ENCODE results near the gene UNC45A. TPM values are rescaled to one million over a fixed set of nuclear protein-coding genes. Genes with fewer than 3 reads are reported as not detected.
"Not testable (repeated sequence)": the region's sequence is repeated elsewhere in the genome, so short reads cannot be mapped to it uniquely, and the experiment has no call there.

Gene UNC45A
- 70.6 and 77.6 TPM in 2 replicates for total RNA-seq

DNA sequence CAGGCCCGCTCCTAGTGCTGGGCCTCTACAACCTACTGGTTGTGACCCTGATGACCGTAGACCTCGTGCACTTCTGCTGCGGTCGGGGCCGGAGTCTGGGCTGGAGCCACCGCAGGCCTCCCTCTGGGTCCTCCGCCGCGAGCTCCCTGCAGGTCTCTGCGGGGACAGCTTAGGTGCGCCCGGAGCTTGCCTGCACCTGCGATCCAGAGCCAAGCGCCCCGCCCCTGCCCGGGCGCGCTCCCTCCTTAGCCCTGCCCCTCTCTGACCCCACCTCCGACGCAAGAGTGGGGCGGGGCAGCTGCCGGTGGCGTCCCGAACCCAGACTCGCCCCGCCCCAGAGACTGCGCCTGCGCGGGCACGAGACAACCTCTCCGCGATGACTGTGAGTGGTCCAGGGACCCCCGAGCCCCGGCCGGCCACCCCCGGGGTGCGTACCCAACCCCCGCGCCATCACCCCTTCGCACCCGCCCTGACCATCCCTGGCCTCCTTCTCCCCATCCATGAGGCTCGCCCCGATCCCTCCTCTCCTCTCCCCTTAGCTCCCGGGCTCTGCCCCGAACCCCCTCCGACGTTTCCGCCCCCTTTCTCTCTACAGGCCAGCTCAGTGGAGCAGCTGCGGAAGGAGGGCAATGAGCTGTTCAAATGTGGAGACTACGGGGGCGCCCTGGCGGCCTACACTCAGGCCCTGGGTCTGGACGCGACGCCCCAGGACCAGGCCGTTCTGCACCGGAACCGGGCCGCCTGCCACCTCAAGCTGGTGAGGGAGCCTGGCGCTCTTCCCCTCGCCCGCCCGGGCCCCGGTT is at the start of gene UNC45A:
TSS of gene UNC45A (plus strand) at position 337 of the 803 bp plus-strand sequence. CDS start at position 377, 40 bp downstream.
- intact Hi-C loops (cut with micrococcal nuclease): loop anchor here (1.0 to 10.0 kb wide), 18 partner anchors 19 to 1970 kb away; partner anchors contain the start of genes AP3S2, BLM, CHD2 and GDPGP1

GRCh38 chr15:90885432-90886290 is 49.4 kb upstream of the UNC45A start:
- intact Hi-C loops (cut with micrococcal nuclease): loop anchor here (1.0 to 5.0 kb wide), 5 partner anchors 10 to 565 kb away; partner anchors contain the start of gene BLM

- intact Hi-C loops (cut with micrococcal nuclease): loop anchor here (1.0 to 5.0 kb wide), 5 partner anchors 11 to 566 kb away; partner anchors contain the start of gene BLM
These were observed 48.8 kb upstream of the UNC45A start for GRCh38 chr15:90886291-90886614.

DNA sequence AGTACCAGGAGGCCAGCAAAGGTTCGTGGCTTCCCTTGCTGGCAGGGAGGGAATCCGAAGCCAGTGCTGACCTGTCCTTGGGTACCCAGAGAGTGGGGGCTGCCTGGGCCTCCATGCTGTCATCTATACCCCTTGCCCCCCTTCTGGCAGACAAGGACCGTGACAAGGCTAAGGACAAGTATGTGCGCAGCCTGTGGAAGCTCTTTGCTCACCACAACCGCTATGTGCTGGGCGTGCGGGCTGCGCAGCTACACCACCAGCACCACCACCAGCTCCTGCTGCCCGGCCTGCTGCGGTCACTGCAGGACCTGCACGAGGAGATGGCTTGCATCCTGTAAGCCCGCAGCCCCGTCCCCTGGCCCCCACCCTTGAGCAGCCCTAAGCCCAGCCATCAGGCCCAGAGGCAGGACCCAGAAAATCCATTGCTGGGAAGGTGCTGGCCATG is 48.0 kb upstream of the UNC45A start:
- intact Hi-C loops (cut with micrococcal nuclease): loop anchor here (5.0 kb wide), 1 partner anchor 405 kb away; no protein-coding TSS in a partner anchor

- intact Hi-C loops (cut with micrococcal nuclease): loop anchor here (5.0 kb wide), 1 partner anchor 407 kb away; no protein-coding TSS in a partner anchor
These were observed 45.8 kb upstream of the UNC45A start for GRCh38 chr15:90889313-90889730.

- intact Hi-C loops (cut with micrococcal nuclease): loop anchor here (5.0 kb wide), 1 partner anchor 408 kb away; no protein-coding TSS in a partner anchor
These were observed 45.2 kb upstream of the UNC45A start for GRCh38 chr15:90889736-90890456.

- intact Hi-C loops (cut with micrococcal nuclease): no loop called here
These were observed 44.2 kb upstream of the UNC45A start for GRCh38 chr15:90890839-90891238.

DNA sequence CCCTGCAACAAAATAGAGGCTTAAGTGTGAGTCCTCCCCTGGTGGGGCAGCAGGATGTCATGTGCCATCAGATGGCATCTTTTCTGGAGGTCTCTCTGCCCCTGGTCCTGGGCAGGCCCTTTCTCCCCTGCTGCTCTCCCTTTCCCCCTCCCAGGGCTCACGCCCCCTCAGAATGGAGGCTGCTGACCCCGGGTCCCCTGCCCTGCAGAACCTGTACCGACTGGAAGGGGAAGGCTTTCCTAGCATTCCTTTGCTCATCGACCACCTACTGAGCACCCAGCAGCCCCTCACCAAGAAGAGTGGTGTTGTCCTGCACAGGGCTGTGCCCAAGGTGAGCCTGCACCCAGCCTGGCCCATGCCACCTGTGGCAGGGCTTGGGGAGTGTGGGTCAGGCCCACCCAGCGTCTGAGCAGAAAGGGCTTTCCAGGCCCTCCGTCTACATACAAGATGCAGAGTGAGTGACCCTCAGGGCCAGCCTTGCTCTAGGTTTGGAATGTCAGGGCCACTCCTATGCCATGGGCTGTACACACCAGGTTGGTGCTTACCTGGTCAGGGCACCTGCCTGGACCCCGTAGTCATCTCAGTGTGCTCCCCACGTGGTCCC is 43.6 kb upstream of the UNC45A start:
- intact Hi-C loops (cut with micrococcal nuclease): no loop called here

- intact Hi-C loops (cut with micrococcal nuclease): no loop called here
These were observed 43.1 kb upstream of the UNC45A start for GRCh38 chr15:90892023-90892422.

DNA sequence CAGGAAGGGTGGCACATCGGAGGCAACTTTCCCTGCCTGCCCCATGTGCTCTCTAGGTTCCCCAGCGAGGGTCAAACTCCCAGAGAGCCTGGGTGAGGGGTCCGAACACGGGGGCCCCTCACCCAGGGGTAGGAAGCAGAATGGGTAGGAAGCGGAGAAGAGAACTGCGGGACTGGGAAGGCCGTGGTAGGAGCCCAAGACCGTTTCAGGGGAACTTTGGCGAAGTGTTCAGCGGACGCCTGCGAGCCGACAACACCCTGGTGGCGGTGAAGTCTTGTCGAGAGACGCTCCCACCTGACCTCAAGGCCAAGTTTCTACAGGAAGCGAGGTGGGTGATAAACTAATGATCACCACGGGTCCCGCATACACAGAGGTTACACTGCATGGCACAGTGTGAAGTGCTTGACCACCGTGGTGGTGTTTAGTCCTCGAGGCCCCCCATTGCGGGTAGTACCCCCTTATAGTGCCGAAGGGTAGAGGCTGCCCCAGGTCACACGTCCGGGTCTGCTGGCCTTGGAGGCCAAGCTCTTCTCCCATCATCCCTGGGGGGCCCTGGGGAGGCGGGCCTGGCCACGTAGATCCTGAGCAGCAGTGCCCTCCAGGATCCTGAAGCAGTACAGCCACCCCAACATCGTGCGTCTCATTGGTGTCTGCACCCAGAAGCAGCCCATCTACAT is 42.4 kb upstream of the UNC45A start:
- intact Hi-C loops (cut with micrococcal nuclease): no loop called here

DNA sequence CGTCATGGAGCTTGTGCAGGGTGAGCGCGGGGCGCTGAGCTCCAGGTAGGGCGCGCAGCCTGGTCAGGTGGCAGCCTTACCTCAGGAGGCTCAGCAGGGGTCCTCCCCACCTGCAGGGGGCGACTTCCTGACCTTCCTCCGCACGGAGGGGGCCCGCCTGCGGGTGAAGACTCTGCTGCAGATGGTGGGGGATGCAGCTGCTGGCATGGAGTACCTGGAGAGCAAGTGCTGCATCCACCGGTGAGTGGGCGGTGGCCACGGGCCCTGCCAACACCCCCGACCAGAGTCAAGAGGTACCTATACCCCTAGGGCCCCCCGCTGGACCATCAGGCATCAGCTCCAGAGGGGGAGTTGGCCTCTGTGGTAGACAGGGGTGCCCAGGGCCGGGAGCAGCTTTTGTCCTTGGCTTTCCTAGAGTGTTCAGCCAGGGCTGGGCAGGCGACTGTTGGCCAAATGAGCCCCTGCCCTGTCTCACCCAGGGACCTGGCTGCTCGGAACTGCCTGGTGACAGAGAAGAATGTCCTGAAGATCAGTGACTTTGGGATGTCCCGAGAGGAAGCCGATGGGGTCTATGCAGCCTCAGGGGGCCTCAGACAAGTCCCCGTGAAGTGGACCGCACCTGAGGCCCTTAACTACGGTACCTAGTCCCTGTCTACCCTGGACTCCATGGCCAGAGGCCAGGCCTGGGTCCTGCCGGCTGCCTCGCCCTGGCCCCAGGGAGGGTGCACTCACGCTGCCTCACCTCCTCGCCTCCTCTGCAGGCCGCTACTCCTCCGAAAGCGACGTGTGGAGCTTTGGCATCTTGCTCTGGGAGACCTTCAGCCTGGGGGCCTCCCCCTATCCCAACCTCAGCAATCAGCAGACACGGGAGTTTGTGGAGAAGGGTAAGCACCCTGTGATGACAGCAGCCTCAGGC is 41.7 kb upstream of the UNC45A start:
- intact Hi-C loops (cut with micrococcal nuclease): no loop called here

DNA sequence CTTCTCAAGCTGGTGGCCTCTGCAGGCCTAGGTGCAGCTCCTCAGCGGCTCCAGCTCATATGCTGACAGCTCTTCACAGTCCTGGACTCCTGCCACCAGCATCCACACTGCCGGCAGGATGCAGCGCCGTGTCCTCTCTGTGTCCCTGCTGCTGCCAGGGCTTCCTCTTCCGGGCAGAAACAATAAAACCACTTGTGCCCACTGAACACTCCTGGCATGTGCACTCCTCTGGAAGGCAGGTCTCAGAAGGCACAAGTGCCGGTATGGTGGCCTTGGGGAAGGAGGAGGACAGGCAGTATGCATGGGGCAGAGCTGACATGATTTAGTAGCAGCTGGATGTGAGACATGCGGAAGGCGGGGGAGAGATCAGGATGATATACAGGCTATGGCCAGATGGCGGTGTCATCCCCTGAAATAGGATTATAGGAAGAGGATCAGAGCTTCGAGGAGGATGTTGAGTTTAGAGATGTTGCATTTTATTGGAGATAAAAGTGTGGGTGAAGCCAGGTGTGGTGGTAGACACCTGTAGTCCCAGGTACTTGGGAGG is 39.4 kb upstream of the UNC45A start:
- intact Hi-C loops (cut with micrococcal nuclease): no loop called here

- intact Hi-C loops (cut with micrococcal nuclease): not testable (repeated sequence)
These were observed 37.9 kb upstream of the UNC45A start for GRCh38 chr15:90897131-90897655.

DNA sequence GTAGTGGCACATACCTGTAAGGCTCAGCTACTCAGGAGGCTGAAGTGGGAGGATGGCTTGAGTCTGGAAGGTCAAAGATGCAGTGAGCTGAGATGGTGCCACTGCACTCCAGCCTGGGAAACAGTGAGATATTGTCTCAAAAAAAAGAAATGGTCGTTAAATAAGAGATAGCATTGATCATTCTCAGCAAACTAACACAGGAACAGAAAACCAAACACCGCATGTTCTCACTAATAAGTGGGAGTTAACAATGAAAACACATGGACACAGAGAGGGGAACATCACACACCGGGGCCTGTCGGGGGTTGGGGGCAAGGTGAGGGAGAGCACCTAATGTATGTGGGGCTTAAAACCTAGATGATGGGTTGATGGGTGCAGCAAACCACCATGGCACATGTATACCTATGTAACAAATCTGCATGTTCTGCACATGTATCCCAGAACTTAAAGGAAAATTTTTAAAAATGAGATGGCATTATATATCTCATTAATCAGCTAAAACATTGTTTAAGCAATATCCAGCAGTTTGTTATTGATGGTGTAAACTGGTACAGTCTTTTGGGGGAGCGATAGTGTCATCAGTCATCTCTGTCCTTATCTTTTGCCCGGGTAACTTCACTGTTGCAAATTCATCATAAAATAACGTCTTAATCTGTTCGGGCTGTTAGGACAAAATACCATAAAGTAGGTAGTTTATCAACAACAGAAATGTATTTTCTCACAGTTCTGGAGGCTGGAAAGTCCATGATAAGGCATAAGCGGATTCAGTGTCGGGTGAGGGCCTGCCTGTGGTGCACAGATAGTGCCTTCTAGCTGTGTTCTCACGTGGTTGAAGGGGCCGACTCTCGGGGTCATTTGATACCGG is 33.7 kb upstream of the UNC45A start:
- intact Hi-C loops (cut with micrococcal nuclease): loop anchor here (1.0 to 10.0 kb wide), 5 partner anchors 23 to 367 kb away; partner anchors contain the start of gene BLM

DNA sequence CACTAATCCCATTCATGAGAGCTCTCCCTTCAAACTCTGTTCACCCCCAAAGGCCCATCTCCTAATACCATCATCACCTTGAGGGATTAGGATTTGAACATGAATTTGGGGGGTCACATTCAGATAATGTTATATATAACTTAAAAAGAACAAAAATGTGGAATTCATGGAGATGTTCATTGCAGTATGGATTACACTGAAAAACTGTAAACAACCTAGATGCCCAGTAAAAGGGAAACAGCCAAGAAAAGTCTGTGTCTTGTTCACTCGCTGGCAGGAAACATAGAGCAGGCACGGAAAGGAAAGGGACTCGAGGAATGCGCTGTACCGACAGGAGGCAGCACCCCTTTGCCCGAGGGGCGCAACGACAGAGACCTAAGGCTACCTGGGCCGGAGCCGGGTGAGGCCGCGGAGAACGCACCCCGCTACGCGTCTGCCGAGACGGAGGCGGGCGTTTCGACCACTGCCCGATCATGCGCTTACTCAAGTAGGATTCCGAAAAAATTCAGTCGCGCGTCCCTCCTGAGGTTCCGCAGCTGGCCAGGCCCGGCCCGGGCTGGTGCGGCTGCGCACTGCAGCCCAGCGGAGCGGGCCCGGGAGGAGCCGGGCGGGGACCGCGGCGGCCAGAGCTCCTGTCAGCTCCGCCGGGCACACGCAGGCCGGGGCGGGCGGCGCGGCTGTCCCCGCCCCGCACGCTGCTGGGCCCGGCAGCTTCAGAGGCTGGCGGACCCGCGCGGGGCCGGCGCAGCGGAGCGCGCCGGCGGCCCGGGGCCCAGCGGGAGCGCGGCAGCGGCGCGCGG is 32.8 kb upstream of the UNC45A start:
- intact Hi-C loops (cut with micrococcal nuclease): loop anchor here (1.0 to 10.0 kb wide), 5 partner anchors 22 to 367 kb away; partner anchors contain the start of gene BLM

All from T-helper 1 cell treated with Interleukin-12 subunit alpha and Interleukin-12 subunit beta and Interleukin-4 antibody, amounts not matched to agents 30 ng/mL and 1 ng/mL, for 36 hours (primary cell).